Prostate gland (tissue), 2 donors: Measurements from ENCODE around the gene ZNF653. TPM values are rescaled to one million over a fixed set of nuclear protein-coding genes. Genes with fewer than 3 reads are reported as not detected.

Source experiments
- DNase-seq: peaks from one replicate; pipeline ENCODE4 v3.0.0-alpha.2; 2019; ENCODE audit warnings: low spot score
- H3K27ac ChIP-seq, 2 donors: fragments of 200-600 bp; sonication (generic); 2 replicates each; pipeline ENCODE4 v1.5.1; 2017 to 2019
- H3K27me3 ChIP-seq: fragments of 200-600 bp; sonication (generic); replicated peaks from 2 replicates; pipeline ENCODE4 v1.5.1; 2019; ENCODE audit not compliant: insufficient read depth
- H3K36me3 ChIP-seq, 2 donors: fragments of 200-600 bp; sonication (generic); 1 replicate in 1 of 2; 2 replicates in 1 of 2; pipeline versions ENCODE4 v1.5.1 to v1.8.1; 2017 to 2019
- H3K4me1 ChIP-seq: fragments of 200-600 bp; sonication (generic); replicated peaks from 2 replicates; pipeline ENCODE4 v1.5.1; 2019
- H3K4me3 ChIP-seq, 2 donors: fragments of 200-600 bp; sonication (generic); 2 replicates each; pipeline ENCODE4 v1.5.1; 2017 to 2019
- H3K9me3 ChIP-seq: fragments of 200-600 bp; sonication (generic); 2 replicates; pipeline ENCODE4 v1.5.1; 2017
- POLR2A ChIP-seq: fragments of 450-650 bp; IDR thresholded peaks from one replicate; pipeline ENCODE4 v1.6.1; 2016; ENCODE audit warnings: antibody characterized with exemption, mild to moderate bottlenecking
- POLR2AphosphoS5 ChIP-seq: sonication (generic); formaldehyde crosslinking; IDR thresholded peaks from one replicate; pipeline ENCODE4 v1.6.1; 2017; ENCODE audit warnings: antibody characterized with exemption
- WGBS: methylation state at CpG from one replicate; pipeline ENCODE4 v1.1.5; 2018; 5-methylcytosine and 5-hydroxymethylcytosine counted together
- intact Hi-C: fragments of 100-400 bp; cut with DNase I; formaldehyde crosslinking; loops from one replicate; pipeline ENCODE4 v1.14.2; 2022
- total RNA-seq, 2 donors: library from RNA; depleted of rRNA; stranded (reverse); fragments of >200 nt; gene quantifications; one replicate each; pipeline ENCODE4 v1.1.0, GENCODE V29; 2016
- TF ChIP-seq, protein P1 (sequence below), 4 experiments: fragments of 200-600 bp in 2 of 4; fragments of 450-650 bp in 2 of 4; sonication (generic) in 2 of 4; IDR thresholded peaks; 1 replicate in 3 of 4; 2 replicates in 1 of 4; pipeline ENCODE4 v1.5.1; 2016 to 2019; ENCODE audit warnings: antibody characterized with exemption in 4 of 4, mild to moderate bottlenecking in 2 of 4, moderate library complexity in 2 of 4

The ZNF653 gene
- total RNA-seq, 2 donors from 2014 or later = 11.2 to 25.8 TPM

DNA sequence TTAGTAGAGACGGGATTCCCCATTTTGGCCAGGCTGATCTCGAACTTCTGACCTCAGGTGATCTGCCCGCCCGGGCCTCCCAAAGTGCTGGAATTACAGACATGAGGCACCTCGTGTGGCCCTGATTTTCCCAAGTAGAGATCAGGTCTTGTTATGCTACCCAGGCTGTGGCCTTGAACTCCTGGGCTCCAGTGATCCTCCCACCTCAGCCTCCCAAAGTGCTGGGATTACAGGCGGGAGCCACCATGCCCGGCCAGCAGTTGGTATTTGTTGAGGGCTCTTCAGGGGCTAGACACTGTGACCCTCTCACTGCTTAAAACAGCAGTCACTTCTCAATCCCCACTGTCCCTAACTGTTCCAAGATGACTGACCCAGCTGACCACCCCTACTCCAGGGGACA is 16.3 kb downstream of the ZNF653 start:
- no peak for DNase-seq
- Histone ChIP-seq H3K36me3 (no peaks in the 10 kb centered on the region), H3K4me1 (no peaks in the 10 kb centered on the region), H3K4me3 (no peak overlapping the region), H3K27ac (no peak overlapping the region), H3K27me3 (no peaks in the 10 kb centered on the region), H3K9me3 (no peaks in the 10 kb centered on the region)
- intact Hi-C loops = no loop called here
- TF ChIP-seq POLR2A (no peak), POLR2AphosphoS5 (no peak)
- TF ChIP-seq, protein P1, sequence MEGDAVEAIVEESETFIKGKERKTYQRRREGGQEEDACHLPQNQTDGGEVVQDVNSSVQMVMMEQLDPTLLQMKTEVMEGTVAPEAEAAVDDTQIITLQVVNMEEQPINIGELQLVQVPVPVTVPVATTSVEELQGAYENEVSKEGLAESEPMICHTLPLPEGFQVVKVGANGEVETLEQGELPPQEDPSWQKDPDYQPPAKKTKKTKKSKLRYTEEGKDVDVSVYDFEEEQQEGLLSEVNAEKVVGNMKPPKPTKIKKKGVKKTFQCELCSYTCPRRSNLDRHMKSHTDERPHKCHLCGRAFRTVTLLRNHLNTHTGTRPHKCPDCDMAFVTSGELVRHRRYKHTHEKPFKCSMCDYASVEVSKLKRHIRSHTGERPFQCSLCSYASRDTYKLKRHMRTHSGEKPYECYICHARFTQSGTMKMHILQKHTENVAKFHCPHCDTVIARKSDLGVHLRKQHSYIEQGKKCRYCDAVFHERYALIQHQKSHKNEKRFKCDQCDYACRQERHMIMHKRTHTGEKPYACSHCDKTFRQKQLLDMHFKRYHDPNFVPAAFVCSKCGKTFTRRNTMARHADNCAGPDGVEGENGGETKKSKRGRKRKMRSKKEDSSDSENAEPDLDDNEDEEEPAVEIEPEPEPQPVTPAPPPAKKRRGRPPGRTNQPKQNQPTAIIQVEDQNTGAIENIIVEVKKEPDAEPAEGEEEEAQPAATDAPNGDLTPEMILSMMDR (IDR thresholded peaks at IDR 0.05) = no peak
- WGBS = 96% methylated on average over 7 of the region's 7 CpGs

DNA sequence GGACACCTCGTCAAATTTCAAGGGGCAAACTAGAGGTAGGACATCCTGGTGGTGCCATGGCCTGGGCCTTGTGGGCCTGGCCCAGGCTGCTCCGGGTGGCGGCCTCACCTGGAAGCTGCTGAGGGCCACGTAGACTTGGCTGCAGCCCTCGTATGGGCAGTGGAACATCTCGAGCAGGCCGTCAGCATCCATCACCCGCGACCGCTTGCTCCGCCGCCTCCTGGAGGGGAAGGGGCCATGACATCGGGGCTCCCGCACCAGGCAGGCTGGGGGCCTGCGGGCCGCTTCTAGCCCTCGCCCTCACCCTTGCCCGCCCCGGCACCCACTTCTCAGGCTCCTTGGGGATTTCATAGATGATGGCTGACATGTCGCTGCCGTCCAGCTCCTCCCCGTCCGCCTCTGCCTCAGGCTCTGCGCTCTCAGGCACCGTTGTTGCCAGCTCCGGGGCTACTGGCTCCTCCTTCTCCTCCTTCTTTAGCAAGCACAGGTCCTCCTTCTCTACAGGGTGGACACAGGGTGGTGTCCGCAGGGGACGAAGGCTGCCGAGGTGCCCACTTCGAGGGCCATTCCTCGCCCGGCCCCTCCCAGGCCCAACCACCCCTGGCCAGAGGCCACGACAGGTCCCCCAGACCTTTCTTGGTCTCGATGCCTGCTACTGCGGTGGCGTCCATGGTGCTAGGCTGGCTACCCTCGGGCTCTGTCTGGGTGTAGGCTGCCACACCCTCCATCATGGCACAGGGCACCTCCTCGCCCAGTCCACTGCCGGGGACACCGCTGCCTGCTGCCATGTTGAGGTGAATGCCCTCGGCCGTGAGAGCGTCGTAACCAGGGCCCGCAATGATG is 18.8 kb downstream of the ZNF653 start:
- intact Hi-C loops = no loop called here
- Histone ChIP-seq H3K27ac (no peak overlapping the region), H3K27me3 (peaks cover 8% of the 10 kb centered on the region), H3K9me3 (no peaks in the 10 kb centered on the region), H3K4me3 (no peak overlapping the region), H3K36me3 (no peaks in the 10 kb centered on the region), H3K4me1 (no peaks in the 10 kb centered on the region)
- 88% methylated on average over 40 of the region's 45 CpGs for WGBS
- TF ChIP-seq, protein P1 (IDR thresholded peaks at IDR 0.05) = no peak
- TF ChIP-seq POLR2A (no peak), POLR2AphosphoS5 (no peak)
- DNase-seq = no peak

DNA sequence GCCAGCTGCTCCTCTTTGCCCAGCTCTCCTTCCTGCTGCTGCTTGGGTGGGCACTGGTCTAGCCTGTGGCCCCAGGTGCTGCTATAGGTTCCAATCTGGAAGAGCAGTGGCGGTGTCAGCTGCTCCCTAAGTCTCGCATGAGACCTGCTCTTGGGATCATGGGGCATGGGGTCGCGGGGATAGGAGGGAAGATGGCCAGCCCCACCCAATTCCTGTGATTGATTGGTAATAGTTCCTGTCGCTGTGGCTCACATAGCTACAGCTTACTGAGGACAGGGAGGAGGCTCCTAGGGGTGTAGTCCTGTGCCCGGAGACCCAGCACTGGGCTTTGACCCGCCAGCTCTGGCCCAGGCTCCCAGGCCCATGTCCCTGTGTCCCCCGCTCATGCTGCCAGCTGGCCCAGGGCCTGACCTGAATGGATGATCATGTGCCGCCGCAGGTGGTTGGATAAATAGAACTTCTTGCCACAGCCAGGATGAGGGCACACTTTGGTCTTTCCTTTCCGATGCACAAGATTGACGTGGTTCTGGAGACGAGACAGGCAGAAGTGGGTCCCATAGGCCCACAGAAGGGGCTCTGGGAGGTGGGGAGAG is 20.3 kb downstream of the ZNF653 start:
- H3K36me3 ChIP-seq = no peaks in the 10 kb centered on the region
- TF ChIP-seq POLR2A = no peak
- TF ChIP-seq, protein P1 (IDR thresholded peaks at IDR 0.05) = no peak
- no peak for TF ChIP-seq POLR2AphosphoS5
- intact Hi-C loops = no loop called here
- WGBS = 95% methylated on average over 13 of the region's 13 CpGs
- no peak overlapping the region for H3K27ac ChIP-seq
- no peaks in the 10 kb centered on the region for H3K9me3 ChIP-seq
- H3K4me3 ChIP-seq = no peak overlapping the region
- no peaks in the 10 kb centered on the region for H3K4me1 ChIP-seq
- DNase-seq = no peak
- peaks cover 16% of the 10 kb centered on the region for H3K27me3 ChIP-seq

DNA sequence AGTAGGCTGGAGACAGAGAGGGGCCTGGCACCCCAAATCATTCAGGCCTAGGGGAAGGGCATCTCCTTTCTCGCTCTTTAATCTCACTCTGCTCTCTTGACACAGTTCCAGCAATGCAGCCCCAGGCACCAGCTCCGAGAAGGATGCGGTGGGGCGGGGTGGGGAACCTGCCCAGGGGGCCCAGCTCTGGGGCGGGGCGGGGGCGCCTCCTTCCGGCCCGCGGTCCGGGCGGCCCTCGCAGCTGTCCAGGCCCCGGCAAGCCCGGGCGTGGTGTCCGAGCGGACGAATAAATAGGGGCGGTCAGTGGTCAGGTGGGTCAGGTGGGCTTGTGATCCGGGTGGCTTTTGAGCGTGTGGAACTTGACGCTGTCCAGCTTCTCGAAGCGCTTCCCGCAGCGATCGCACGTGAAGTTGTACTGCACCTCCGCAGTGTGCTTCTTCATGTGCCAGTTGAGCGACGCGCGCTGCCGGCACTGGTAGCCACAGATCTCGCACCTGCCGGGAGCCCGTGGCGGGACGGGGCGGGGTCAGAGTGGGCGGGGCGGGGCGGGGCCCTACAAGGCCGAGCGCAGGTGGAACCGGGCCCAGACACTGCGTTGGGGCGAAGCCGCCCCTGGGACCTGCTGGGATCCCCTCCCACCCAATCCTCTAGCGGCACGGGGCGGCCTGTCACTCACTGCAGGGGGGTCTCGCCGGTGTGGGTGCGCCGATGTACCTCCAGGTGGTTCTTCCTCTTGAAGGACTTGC is 22.1 kb downstream of the ZNF653 start:
- no peak overlapping the region for H3K27ac ChIP-seq
- H3K9me3 ChIP-seq = no peaks in the 10 kb centered on the region
- intact Hi-C loops = loop anchor here (5.0 kb wide), 1 partner anchor 191 kb away; no protein-coding TSS in a partner anchor
- peaks cover 26% of the 10 kb centered on the region for H3K27me3 ChIP-seq
- 81% methylated on average over 41 of the region's 57 CpGs for WGBS
- TF ChIP-seq, protein P1 (IDR thresholded peaks at IDR 0.05) = no peak
- no peak for TF ChIP-seq POLR2A
- no peak for TF ChIP-seq POLR2AphosphoS5
- no peak for DNase-seq
- no peaks in the 10 kb centered on the region for H3K4me1 ChIP-seq
- no peaks in the 10 kb centered on the region for H3K36me3 ChIP-seq
- H3K4me3 ChIP-seq = no peak overlapping the region
